ENCODE measurements around the gene VWA1.

DNA sequence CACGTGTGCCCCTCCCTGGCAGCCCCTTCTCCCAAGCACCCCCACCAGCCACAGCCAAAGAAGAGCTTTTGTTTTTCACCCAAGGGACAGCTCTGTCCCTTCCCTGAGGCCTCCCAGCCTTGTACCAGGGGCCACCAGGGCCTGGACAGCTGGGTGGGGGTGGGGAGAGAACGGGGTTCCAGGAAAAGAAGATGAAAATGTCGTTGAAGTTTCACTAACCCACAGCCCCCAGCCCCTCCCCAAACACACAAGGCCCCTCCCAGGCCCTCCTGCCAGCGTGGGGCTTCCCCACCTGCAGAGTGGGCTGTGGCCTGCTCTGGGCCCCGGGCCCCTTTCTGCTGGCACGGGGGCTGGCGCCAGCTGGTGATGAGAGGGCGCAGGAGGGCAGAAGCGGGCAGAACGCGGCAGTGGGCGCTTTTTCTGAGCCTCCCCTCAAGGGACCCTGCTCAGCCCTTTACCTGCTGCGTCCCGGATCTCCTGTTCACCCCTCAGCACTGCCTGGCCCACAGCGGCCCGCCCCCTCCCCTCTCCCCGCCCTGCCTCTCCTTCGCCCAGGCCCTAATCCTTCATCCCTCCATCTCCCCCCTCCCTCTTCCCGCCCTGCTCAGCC lies 8.9 kb upstream of the VWA1 start:
- TF ChIP-seq, protein P1, sequence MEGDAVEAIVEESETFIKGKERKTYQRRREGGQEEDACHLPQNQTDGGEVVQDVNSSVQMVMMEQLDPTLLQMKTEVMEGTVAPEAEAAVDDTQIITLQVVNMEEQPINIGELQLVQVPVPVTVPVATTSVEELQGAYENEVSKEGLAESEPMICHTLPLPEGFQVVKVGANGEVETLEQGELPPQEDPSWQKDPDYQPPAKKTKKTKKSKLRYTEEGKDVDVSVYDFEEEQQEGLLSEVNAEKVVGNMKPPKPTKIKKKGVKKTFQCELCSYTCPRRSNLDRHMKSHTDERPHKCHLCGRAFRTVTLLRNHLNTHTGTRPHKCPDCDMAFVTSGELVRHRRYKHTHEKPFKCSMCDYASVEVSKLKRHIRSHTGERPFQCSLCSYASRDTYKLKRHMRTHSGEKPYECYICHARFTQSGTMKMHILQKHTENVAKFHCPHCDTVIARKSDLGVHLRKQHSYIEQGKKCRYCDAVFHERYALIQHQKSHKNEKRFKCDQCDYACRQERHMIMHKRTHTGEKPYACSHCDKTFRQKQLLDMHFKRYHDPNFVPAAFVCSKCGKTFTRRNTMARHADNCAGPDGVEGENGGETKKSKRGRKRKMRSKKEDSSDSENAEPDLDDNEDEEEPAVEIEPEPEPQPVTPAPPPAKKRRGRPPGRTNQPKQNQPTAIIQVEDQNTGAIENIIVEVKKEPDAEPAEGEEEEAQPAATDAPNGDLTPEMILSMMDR (IDR thresholded peaks at IDR 0.05), result no peak
- TF ChIP-seq POLR2A (IDR thresholded peaks at IDR 0.05), result no peak
- TF ChIP-seq EP300 (IDR thresholded peaks at IDR 0.05), result no peak

Measured in tibial nerve (tissue), 4 donors.